Measurements from ENCODE around the gene RSPH3. TPM values are rescaled to one million over a fixed set of nuclear protein-coding genes. Genes with fewer than 3 reads are reported as not detected.
"Not testable (repeated sequence)": the region's sequence is repeated elsewhere in the genome, so short reads cannot be mapped to it uniquely, and the experiment has no call there.

The RSPH3 gene
- polyA plus RNA-seq, 3 donors, result 2.6 to 2.9 (median 2.8) TPM

GRCh38 chr6:158993639-158994038, 6.4 kb downstream of the RSPH3 start:
- WGBS, 3 donors, result 95 to 97% (median 95%) methylated on average over 3 of the region's 3 CpGs
- H3K27ac ChIP-seq (ENCODE audit: low read depth, low read length), result no peak overlapping the region

- 73 to 90% (median 77%) methylated on average over 2 of the region's 2 CpGs for WGBS, 3 donors
- no peak overlapping the region for H3K27ac ChIP-seq (ENCODE audit: low read depth, low read length)
Measured at GRCh38 chr6:158991017-158991723, 8.8 kb downstream of the RSPH3 start.

- 95 to 100% (median 98%) methylated on average over 2 of the region's 2 CpGs for WGBS, 3 donors
- not testable (repeated sequence) for H3K27ac ChIP-seq (ENCODE audit: low read depth, low read length)
Measured at GRCh38 chr6:158989711-158990110, 10.3 kb downstream of the RSPH3 start.

GRCh38 chr6:158988477-158988876, 11.5 kb downstream of the RSPH3 start:
- WGBS, 3 donors, result 93 to 100% (median 98%) methylated on average over 1 of the region's 1 CpG
- no peak overlapping the region for H3K27ac ChIP-seq (ENCODE audit: low read depth, low read length)

GRCh38 chr6:158987657-158988056, 12.3 kb downstream of the RSPH3 start:
- WGBS, 3 donors, result 97 to 100% (median 98%) methylated on average over 1 of the region's 1 CpG
- H3K27ac ChIP-seq (ENCODE audit: low read depth, low read length), result no peak overlapping the region

- no peak overlapping the region for H3K27ac ChIP-seq (ENCODE audit: low read depth, low read length)
- 96 to 98% (median 97%) methylated on average over 3 of the region's 3 CpGs for WGBS, 3 donors
Measured at GRCh38 chr6:158978757-158979156, 21.2 kb downstream of the RSPH3 start.

- 81 to 90% (median 87%) methylated on average over 3 of the region's 3 CpGs for WGBS, 3 donors
- H3K27ac ChIP-seq (ENCODE audit: low read depth, low read length), result no peak overlapping the region
Measured at GRCh38 chr6:158977382-158977781, 22.6 kb downstream of the RSPH3 start.

GRCh38 chr6:158972241-158973233, 27.5 kb downstream of the RSPH3 start:
- no peak overlapping the region for H3K27ac ChIP-seq (ENCODE audit: low read depth, low read length)
- WGBS, 3 donors, result 25 to 32% (median 31%) methylated on average over 4 of the region's 4 CpGs

- no peak overlapping the region for H3K27ac ChIP-seq (ENCODE audit: low read depth, low read length)
- WGBS, 3 donors, result 65 to 94% (median 85%) methylated on average over 6 of the region's 6 CpGs
Measured at GRCh38 chr6:158970640-158971275, 29.2 kb downstream of the RSPH3 start.

GRCh38 chr6:158969148-158969547, 30.9 kb downstream of the RSPH3 start:
- H3K27ac ChIP-seq (ENCODE audit: low read depth, low read length), result no peak overlapping the region
- WGBS, 3 donors, result 98 to 100% (median 100%) methylated on average over 1 of the region's 1 CpG

- H3K27ac ChIP-seq (ENCODE audit: low read depth, low read length), result no peak overlapping the region
Measured at GRCh38 chr6:158963020-158963808, 36.8 kb downstream of the RSPH3 start.

GRCh38 chr6:158962371-158962770, 37.6 kb downstream of the RSPH3 start:
- WGBS, 3 donors, result 73 to 92% (median 74%) methylated on average over 3 of the region's 3 CpGs

GRCh38 chr6:158960026-158960425, 40.0 kb downstream of the RSPH3 start:
- WGBS, 3 donors, result 78 to 82% (median 79%) methylated on average over 2 of the region's 2 CpGs
- no peak overlapping the region for H3K27ac ChIP-seq (ENCODE audit: low read depth, low read length)

More at GRCh38 chr6:158962371-158962770, 37.6 kb downstream of the RSPH3 start:
- no peak overlapping the region for H3K27ac ChIP-seq (ENCODE audit: low read depth, low read length)

- WGBS, 3 donors, result 78 to 94% (median 84%) methylated on average over 4 of the region's 4 CpGs
- H3K27ac ChIP-seq (ENCODE audit: low read depth, low read length), result no peak overlapping the region
Measured at GRCh38 chr6:158959552-158959951, 40.5 kb downstream of the RSPH3 start.

- 79 to 87% (median 85%) methylated on average over 7 of the region's 7 CpGs for WGBS, 3 donors
- no peak overlapping the region for H3K27ac ChIP-seq (ENCODE audit: low read depth, low read length)
Measured at GRCh38 chr6:158958504-158959386, 41.3 kb downstream of the RSPH3 start.

GRCh38 chr6:158955255-158955654, 44.7 kb downstream of the RSPH3 start:
- no peak overlapping the region for H3K27ac ChIP-seq (ENCODE audit: low read depth, low read length)
- 82 to 97% (median 85%) methylated on average over 3 of the region's 3 CpGs for WGBS, 3 donors

GRCh38 chr6:158954753-158955152, 45.2 kb downstream of the RSPH3 start:
- 32 to 49% (median 41%) methylated on average over 2 of the region's 2 CpGs for WGBS, 3 donors
- H3K27ac ChIP-seq (ENCODE audit: low read depth, low read length), result no peak overlapping the region

Measured in adipose tissue (tissue), 3 donors.